Erythroblast (primary cell): ENCODE measurements around the gene SIL1.

Experiments
- GATA1 ChIP-seq: IDR thresholded peaks from 2 replicates; pipeline ENCODE4 v1.6.1; 2011; ENCODE audit warnings: low read depth, mild to moderate bottlenecking, control low read depth, low read length, moderate library complexity
- POLR2A ChIP-seq: IDR thresholded peaks from 2 replicates; pipeline ENCODE4 v1.6.1; 2011; ENCODE audit warnings: mild to moderate bottlenecking, low read length

DNA sequence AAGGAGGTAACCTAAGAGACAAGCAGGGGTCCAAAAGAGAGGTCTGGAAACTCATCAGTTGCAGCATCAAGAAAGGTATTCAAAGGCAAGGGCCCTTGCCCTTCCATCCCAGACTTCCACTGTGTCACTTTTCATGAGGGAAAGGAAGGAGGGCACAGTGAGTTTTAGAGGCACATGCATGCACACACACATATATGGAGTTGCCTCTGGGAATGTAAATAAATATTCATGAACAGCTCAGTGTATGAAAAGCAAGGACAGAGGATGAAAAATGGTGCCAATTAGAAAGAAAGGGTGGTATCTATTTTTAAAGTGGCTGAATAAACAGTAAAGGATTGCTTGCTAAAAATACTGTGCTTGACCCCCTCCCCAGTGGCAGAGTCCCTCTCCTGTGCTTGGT is 217.7 kb downstream of the SIL1 start:
- TF ChIP-seq POLR2A (no peak), GATA1 (no peak)
